Loucy (cell line): ENCODE results near the gene KLHL2.
"Not testable (repeated sequence)": the region's sequence is repeated elsewhere in the genome, so short reads cannot be mapped to it uniquely, and the experiment has no call there.

Source experiments
- EZH2phosphoT487 ChIP-seq: fragments of 200-600 bp; IDR thresholded peaks from 2 replicates; pipeline ENCODE4 v1.6.1; 2018; ENCODE audit warnings: antibody characterized with exemption, mild to moderate bottlenecking, moderate library complexity, borderline replicate concordance
- TF ChIP-seq, protein P1 (sequence below): fragments of 200-600 bp; sonication (generic); conservative IDR thresholded peaks from 2 replicates; pipeline ENCODE4 v1.5.1; 2014; ENCODE audit warnings: mild to moderate bottlenecking, antibody characterized with exemption, low read length

DNA sequence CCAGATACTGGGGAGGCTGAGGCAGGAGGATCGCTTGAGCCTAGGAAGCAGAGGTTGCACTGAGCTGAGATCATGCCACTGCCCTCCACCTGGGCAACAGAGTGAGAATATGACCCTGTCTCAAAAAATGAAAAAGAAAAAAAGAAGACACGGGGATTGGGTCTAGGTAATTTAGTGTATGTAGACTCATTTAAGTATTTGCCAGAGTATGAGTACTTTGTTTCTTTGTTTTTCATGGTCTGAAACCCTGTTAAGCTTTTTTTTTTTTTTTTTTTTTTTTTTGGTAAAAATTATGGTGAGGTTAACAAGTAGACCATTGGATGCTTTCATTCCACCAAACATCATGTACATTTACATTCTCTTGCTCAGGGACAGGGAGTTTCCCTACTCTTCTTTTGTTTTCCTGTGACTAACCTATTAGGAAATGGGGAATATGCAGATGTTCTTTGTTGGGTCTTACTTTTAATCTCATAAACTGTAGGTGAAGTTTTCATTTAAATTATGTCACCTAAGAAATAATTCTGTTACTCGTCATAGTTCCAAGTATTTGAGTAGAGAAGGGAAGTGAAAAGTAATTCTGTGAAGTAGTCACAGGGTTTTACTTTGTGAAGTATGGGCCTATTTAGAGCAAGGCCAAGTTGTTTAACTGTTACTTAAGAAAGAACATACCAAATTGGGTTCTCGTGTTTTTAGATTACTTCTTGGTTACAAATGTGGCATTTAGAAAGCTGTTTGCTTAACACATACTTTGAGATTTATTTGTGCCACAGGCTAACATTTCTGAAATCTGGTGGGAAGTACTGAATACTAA, 25.5 kb downstream of the KLHL2 start:
- TF ChIP-seq, protein P1, sequence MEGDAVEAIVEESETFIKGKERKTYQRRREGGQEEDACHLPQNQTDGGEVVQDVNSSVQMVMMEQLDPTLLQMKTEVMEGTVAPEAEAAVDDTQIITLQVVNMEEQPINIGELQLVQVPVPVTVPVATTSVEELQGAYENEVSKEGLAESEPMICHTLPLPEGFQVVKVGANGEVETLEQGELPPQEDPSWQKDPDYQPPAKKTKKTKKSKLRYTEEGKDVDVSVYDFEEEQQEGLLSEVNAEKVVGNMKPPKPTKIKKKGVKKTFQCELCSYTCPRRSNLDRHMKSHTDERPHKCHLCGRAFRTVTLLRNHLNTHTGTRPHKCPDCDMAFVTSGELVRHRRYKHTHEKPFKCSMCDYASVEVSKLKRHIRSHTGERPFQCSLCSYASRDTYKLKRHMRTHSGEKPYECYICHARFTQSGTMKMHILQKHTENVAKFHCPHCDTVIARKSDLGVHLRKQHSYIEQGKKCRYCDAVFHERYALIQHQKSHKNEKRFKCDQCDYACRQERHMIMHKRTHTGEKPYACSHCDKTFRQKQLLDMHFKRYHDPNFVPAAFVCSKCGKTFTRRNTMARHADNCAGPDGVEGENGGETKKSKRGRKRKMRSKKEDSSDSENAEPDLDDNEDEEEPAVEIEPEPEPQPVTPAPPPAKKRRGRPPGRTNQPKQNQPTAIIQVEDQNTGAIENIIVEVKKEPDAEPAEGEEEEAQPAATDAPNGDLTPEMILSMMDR = not testable (repeated sequence)
- not testable (repeated sequence) for TF ChIP-seq EZH2phosphoT487
